Renal cortical epithelial cell (primary cell): ENCODE data around the gene RBKS. TPM values are rescaled to one million over a fixed set of nuclear protein-coding genes. Genes with fewer than 3 reads are reported as not detected.
"Not testable (repeated sequence)": the region's sequence is repeated elsewhere in the genome, so short reads cannot be mapped to it uniquely, and the experiment has no call there.

Source experiments
- DNase-seq: peaks from one replicate; pipeline ENCODE4 v3.0.0-alpha.2; 2011; ENCODE audit warnings: low read depth
- total RNA-seq: library from RNA; depleted of rRNA; stranded (reverse); fragments of >200 nt; gene quantifications from 2 replicates; pipeline ENCODE4 v1.2.3, GENCODE V29; 2014

RBKS gene
- total RNA-seq, 1 donor from 2014 or later = 10.0 TPM

DNA sequence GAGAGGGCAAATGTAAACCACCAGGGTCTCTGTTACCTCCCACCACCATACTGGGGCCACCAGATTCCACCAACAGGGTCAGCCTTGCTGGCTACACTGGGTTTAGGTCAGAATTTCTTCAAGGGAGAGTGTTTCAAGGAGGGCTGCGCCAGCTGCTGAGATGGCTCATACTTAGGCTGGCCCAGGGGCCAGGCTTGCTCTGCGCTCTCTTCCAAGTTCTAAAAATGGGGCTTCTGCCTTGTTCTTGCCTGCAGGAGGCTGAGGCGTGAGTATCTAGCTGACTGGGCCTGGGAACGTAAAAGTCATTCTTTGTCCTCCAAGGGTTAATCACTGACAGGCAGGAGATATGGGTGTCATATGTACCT, 90.6 kb downstream of the RBKS start:
- DNase-seq = no peak

GRCh38 chr2:27798948-27799645, 91.1 kb downstream of the RBKS start:
- DNase-seq = peak; percentile 100

- DNase-seq = no peak
Observed at GRCh38 chr2:27798486-27798885, 91.7 kb downstream of the RBKS start.

DNA sequence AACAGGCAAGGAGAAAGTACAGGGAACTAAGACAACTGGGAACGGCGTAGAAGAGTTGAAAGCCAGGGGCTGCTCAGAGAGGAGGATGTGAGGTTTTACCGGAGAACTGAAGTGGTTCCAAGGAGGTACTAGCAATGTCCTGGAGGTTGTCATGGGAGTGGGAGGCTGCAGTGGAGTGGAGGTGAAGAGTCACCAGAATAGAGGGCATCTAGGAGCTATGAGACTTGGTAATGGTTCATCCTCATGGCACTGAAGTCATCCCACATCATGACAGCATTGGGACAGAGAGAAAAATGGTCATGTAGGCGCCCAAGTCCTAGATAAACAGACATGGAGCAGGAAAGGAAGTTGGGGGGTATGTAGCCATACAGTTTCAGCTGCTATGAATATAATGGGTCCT, 92.3 kb downstream of the RBKS start:
- no peak for DNase-seq

- DNase-seq = no peak
Observed at GRCh38 chr2:27796791-27797765, 93.1 kb downstream of the RBKS start.

DNA sequence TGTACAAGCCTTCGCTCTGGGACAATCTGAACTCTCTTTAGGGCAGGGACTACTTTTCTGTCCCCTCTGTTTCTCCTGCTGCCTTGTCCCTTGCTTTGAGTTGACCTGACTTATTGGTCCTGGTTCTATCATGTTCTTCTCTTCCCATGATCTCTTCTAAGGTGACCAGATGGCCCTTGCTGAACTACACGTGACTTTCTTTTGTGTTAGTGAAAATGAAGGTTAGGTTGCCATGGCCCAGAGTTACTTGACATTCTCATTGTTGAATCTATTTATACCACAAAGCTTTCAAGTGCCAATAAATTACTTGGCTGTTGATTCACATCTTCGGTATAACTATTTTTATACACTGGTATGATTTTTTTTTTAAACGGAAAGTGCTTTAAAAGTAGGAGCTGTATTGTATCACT, 94.3 kb downstream of the RBKS start:
- no peak for DNase-seq

DNA sequence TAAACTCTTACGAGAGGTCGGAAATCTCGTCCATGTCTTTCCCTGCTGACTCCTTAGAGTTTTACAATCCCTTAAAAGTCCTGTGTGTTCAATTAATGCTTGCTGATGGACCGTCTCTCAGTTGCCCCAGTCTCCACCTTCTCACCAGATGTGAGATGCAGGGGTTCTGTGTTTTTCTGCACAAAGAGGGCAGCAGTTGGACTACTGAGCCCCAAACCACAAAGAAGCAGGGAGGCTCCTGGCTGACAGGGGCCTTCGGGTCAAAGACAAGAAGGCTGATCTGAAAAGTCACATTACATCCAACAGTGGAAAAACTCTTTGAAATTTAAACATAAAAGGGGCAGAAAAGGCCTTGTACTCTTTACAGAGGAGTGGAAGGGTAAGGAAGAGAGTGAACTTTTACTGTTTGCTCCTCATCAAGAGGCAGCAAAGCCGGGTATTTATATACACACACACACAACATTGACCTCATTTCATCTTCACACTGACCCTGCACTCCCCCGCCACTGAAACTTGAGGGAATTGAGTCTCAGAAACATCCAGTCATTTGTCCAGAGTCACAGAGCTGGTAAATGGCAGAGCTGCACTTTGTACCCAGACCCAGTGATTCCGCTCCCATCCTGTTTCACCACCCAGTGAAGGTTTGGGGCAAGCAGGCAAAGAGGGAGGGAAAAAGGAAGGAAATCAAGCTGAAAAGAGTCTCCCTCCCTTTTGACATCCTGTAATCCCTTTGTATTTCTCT, 94.9 kb downstream of the RBKS start:
- DNase-seq = no peak

- no peak for DNase-seq
Observed at GRCh38 chr2:27792759-27793158, 97.4 kb downstream of the RBKS start.

GRCh38 chr2:27790796-27791195, 99.4 kb downstream of the RBKS start:
- no peak for DNase-seq

DNA sequence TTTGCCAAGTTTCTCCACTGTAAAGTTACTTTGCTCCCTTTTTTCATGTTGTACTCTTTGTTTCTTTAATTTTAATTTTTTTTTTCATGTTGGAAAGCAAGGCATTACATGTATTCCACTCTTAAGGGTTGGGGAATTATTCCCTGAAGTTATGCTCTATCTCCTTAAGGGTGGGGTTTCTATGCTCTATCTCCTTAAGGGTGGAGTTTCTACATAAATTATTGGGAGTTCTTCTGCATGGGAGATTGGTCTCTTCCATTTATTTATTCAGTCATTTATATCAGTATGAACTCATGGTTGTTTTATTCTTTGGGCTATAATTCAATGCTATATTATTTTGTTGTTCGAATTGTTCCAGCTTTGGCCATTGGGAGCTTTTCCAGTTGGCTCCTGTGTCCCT, 107.5 kb downstream of the RBKS start:
- no peak for DNase-seq

GRCh38 chr2:27781496-27781895, 108.7 kb downstream of the RBKS start:
- no peak for DNase-seq

- no peak for DNase-seq
Observed at GRCh38 chr2:27779417-27780055, 110.7 kb downstream of the RBKS start.

DNA sequence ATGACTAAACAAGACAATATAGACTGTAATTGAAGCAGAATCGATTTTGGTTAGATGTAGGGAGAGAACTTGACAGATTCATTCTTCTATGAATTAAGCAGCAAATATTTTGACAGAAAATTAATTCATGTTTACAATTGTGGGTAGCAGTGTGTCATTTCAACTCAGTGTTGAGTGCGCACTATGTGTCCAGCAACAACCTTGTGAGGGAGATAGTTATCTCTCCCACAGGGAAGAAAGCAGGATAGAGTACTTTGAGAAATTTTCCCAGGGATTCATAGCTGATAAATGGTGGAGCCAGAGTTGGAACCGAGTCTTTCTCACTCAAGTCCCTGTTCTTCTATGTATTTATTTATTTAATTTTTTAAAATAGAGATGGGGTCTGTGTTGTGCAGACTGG, 113.5 kb downstream of the RBKS start:
- DNase-seq = no peak

DNA sequence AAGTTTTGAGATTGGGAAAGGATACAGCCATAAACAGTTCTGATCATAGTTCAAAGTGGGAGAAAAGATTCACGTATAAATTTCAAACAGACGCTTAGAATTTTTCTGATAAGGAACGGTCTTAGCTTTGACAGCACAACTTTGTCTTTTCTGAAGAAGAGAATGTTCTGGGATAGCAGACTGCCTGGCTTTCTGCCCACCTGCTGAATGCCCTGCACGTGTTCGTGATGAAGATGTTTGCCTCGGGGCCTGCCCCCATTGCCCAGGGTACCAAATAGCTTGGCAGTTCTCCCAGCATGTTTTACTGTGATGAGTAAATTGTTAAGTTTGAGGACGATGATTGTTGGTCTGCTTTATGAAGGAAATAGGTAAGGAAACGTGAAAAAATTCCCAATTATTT, 114.1 kb downstream of the RBKS start:
- peak; percentile 52 for DNase-seq

DNA sequence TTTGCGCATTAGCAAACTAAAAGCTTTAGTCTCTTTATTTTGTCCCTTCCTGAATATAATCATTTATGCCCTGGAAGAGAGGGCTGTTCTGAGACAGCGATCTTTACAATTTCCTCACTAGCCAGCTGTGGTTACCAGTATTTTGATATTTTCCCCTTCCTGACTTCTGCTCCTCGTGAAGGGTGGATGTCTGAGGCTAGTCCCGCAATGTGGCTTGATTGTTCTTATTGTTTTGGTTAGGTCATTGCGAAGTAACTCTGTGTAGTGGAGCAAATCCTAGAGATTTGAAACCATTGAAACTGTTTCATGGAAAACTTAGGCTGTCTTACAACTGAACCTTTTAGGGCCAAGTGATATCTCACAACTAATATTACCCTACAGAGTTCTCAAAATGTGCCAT, 116.2 kb downstream of the RBKS start:
- peak; percentile 64 for DNase-seq

DNA sequence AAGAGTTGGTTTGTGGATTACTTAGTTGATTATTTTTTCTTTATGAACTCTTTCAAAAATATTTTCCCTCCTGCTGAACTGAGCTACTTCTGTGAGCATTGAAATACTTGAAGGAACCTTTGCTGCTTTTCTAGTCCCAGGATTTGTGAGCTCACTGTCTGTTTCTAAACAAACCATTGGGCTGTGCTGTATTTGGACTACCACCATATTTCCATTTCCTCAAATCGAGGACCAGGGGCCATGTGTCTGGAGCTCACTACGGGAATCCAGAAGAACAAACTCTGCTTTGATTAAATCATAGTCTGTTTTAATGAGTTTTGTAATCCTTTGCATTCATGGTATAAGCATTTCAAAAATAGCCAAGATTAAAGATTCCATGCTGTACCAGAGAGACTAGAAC, 117.4 kb downstream of the RBKS start:
- no peak for DNase-seq

- peak; percentile 83 for DNase-seq
Observed at GRCh38 chr2:27771548-27772335, 118.4 kb downstream of the RBKS start, which contains the start of gene MRPL33. MRPL33 (plus strand) TSS chr2:27771719; CDS start chr2:27771778, 59 bp downstream.

GRCh38 chr2:27771202-27771547, 119.0 kb downstream of the RBKS start:
- DNase-seq = no peak

DNA sequence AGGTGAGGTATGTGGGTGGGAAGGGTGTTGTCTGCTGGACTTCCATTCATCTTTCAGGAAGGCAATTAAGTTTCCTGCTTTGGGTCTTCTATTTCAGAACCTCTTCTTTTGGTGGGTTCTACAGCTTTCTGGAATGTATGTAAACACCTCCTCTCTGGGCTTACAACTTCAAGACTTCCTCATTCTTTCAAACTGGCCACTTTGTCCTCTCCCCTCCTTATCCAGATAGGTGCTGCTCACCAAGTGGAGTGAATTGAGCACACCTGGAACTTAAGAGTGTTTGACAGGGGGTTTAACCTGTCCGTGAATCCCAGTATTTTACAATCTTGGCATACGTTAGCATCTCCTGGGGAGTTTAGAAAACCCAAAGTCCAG, 123.9 kb downstream of the RBKS start:
- no peak for DNase-seq

DNA sequence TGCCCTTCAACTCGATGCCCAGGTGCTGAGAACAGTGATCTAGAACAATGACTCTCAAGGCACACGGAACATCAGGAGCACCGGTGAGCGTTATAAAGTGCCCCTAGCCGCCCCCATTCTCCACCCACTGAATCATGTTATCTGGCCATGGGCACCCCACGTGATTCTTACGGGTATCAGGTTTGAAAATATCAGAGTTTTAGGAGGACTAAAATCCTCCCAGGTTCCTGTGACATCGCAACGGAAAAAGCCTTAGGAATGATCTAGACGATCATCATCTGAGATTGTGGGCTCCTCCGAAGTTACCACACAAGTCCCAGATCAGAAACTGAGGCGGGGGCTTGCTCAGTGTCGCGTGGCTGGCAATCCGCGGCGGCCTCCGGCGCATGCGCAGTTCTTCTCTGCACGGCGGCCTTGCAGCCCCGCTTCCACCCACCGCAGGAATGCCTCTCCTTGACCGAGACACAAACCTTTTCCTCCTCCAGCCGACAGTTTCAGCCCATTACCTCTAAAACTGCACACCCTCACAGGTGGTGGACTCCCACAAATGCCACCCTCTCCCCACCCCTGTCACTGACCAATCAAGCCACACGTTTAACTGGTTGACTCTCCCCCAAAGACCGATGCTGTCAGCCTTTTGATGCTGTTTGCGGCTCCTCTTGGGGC, 124.4 kb downstream of the RBKS start:
- peak; percentile 83 for DNase-seq

DNA sequence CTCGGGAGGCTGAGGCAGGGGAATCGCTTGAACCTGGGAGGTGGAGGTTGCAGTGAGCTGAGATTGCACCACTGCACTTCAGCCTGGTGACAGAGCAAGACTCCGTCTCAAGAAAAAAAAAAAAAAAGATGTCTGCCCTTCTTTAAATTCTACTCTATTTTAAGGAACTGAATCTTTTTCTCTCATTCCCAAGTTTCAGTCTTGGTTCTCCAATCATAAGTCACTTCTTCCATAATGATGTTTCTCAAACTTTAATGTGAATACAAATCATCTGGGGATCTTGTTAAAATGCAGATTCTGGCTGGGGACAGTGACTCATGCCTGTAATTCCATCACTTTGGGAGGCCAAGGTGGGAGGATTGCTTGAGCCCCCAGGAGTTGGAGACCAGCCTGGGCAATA, 125.7 kb downstream of the RBKS start:
- not testable (repeated sequence) for DNase-seq
